Measurements from ENCODE around the gene ATXN1. TPM values are rescaled to one million over a fixed set of nuclear protein-coding genes. Genes with fewer than 3 reads are reported as not detected.

Gene ATXN1
- total RNA-seq, 2 donors from 2014 or later, result 121 to 135 TPM

- Mint-ChIP-seq H3K27me3 (no peaks in the 10 kb centered on the region), H3K4me3 (no peak overlapping the region), H3K27ac (peak overlapping the region; percentile 100), H3K36me3 (ENCODE audit: low read depth) (peaks cover 7% of the 10 kb centered on the region), H3K4me1 (peaks cover 36% of the 10 kb centered on the region)
- DNase-seq, result no peak
- H3K9me3 ChIP-seq (ENCODE audit: control insufficient read depth, low read length, poor library complexity, severe bottlenecking), result no peaks in the 10 kb centered on the region
- no peak for ATAC-seq
Observed at GRCh38 chr6:16326531-16326930, 434.7 kb downstream of the ATXN1 start.

DNA sequence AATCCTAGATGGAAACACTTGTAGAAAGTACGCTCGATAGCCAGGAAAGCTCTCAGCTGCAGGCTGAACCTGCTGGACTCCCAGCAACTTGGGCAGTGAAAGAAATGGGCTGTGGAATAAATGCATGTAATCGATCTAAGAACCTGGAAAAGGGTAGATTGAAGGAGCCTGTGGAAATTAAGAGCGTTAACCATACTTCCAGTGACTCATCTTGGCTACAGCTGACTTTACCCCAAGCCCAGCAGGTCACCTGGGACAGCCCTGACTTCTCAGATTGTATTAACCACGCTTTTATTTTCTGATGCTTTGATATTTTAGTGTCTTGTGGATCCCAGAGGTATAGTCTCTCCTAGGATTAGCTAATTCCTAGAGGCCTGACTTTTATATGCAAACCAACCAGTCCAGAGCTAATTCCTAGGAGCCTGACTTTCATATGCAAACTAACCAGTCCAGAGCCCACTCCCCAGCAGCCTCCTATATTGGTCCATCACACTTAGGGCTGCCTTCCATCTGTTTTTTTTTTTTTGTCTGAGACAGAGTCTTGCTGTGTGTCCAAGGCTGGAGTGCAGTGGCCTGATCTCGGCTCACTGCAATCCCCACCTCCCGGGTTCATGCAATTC is 436.5 kb downstream of the ATXN1 start:
- H3K9me3 ChIP-seq (ENCODE audit: control insufficient read depth, low read length, poor library complexity, severe bottlenecking), result no peaks in the 10 kb centered on the region
- H3K27me3 Mint-ChIP-seq, result no peaks in the 10 kb centered on the region
- peak overlapping the region; percentile 100 for H3K27ac Mint-ChIP-seq
- peaks cover 46% of the 10 kb centered on the region for H3K4me1 Mint-ChIP-seq
- DNase-seq (no peak), ATAC-seq (no peak)
- H3K4me3 Mint-ChIP-seq, result no peak overlapping the region
- H3K36me3 Mint-ChIP-seq (ENCODE audit: low read depth), result peaks cover 9% of the 10 kb centered on the region

DNA sequence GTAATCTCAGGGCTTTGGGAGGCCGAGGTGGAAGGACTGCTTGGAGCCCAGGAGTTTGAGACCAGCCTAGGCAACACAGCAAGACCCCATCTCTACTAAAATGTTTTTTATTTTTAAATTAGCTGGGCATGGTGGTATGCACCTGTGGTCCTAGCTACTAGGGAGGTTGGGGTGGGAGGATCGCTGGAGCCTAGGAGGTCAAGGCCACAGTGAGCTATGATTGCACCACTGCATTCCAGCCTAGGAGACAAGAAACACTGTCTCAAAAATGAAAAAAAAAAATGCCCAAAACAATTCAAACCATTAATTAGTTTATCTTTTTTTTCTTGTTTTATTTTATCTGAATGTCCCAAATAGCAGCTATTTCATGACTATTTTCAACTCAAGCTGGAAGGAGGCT is 437.1 kb downstream of the ATXN1 start:
- no peaks in the 10 kb centered on the region for H3K9me3 ChIP-seq (ENCODE audit: control insufficient read depth, low read length, poor library complexity, severe bottlenecking)
- H3K27me3 Mint-ChIP-seq, result no peaks in the 10 kb centered on the region
- H3K4me1 Mint-ChIP-seq, result peaks cover 48% of the 10 kb centered on the region
- H3K4me3 Mint-ChIP-seq, result no peak overlapping the region
- no peak for DNase-seq
- peak overlapping the region; percentile 100 for H3K27ac Mint-ChIP-seq
- no peak for ATAC-seq
- peaks cover 9% of the 10 kb centered on the region for H3K36me3 Mint-ChIP-seq (ENCODE audit: low read depth)

GRCh38 chr6:16322666-16323312 is 438.5 kb downstream of the ATXN1 start:
- ATAC-seq, result peak; percentile 75

DNA sequence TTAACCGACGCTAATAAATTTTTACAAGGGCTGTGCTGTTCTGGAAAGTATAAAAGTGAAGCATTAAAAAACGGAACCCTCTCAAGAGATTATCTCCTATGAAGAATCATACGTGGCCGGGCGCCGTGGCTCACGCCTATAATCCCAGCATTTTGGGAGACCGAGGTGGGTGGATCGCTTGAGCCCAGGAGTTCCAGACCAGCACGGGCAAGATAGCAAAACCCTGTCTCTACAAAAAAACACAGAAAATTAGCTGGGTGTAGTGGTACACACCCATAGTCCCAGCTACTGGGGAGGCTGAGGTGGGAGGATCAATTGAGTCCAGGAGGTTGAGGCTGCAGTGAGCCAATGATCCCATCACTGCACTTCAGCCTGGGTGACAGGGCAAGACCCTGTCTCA is 439.4 kb downstream of the ATXN1 start:
- peaks cover 9% of the 10 kb centered on the region for H3K36me3 Mint-ChIP-seq (ENCODE audit: low read depth)
- peak overlapping the region; percentile 75 for H3K4me3 Mint-ChIP-seq
- ATAC-seq (no peak), DNase-seq (no peak)
- peaks cover 64% of the 10 kb centered on the region for H3K4me1 Mint-ChIP-seq
- H3K27me3 Mint-ChIP-seq, result no peaks in the 10 kb centered on the region
- H3K9me3 ChIP-seq (ENCODE audit: control insufficient read depth, low read length, poor library complexity, severe bottlenecking), result no peaks in the 10 kb centered on the region
- peak overlapping the region; percentile 100 for H3K27ac Mint-ChIP-seq

More at GRCh38 chr6:16322666-16323312, 438.5 kb downstream of the ATXN1 start:
- DNase-seq, result peak; percentile 47 to 68 (median 66)
- Mint-ChIP-seq H3K4me3 (peak overlapping the region; percentile 75), H3K36me3 (ENCODE audit: low read depth) (peaks cover 9% of the 10 kb centered on the region), H3K27me3 (no peaks in the 10 kb centered on the region), H3K27ac (peak overlapping the region; percentile 100), H3K4me1 (peaks cover 58% of the 10 kb centered on the region)
- no peaks in the 10 kb centered on the region for H3K9me3 ChIP-seq (ENCODE audit: control insufficient read depth, low read length, poor library complexity, severe bottlenecking)

DNA sequence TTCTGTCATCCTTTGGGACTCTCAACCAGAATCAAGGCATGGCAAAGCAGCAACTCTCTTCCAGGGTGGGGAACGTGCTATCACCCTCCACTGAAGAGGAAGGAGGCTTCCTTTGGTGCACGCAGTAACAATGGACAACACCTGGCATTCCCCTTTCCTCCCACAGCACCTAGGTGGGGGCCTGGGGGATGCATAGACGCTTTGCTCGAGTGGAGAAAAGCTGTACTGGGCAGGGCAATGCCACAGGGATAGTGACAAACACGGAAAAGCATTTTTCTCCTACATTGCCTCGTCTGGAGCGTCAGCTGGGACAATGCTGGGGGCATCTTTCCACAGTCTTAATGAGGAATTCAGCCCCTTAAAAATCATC is 439.9 kb downstream of the ATXN1 start:
- H3K27ac Mint-ChIP-seq, result peak overlapping the region; percentile 100
- no peak overlapping the region for H3K4me3 Mint-ChIP-seq
- H3K9me3 ChIP-seq (ENCODE audit: control insufficient read depth, low read length, poor library complexity, severe bottlenecking), result no peaks in the 10 kb centered on the region
- H3K36me3 Mint-ChIP-seq (ENCODE audit: low read depth), result peaks cover 4% of the 10 kb centered on the region
- DNase-seq (no peak), ATAC-seq (no peak)
- no peaks in the 10 kb centered on the region for H3K27me3 Mint-ChIP-seq
- peaks cover 66% of the 10 kb centered on the region for H3K4me1 Mint-ChIP-seq

DNA sequence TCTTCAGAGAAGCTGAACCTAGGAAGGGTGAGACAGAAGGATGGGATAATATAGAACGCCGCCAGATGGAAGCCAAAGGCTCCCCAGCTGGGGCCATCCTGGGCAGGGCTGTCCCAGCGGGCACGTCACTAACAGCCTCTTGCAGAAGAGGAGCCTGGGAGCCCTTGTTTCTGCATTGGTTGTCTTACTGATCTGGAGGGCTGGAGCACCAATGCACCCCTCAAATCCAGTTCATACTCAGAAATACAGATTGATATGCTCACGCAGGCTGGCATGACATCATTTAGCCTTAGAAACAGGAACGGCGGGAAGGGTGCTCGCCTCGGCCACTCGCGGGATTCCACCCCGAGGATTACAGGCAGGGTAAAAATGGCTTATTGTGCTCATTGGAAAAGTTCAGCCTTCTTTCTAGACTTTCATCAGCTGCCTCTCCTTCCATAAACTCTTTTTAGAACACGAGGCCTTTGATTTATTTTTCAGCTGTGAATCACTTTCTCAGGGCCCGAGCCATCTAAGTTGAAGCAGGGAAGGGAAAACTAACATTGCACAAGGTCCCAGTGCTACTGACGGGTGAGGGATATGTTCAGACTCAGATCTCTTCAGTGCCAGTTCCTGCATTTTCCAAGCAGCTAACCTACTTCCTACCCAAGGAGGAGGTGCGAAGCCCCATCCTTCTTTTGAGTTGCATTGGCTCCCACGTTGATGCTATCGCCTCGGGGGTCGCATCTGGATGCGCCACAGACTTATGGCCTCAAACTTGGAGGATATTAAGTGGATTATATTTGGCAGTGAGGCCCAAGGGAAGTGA is 440.5 kb downstream of the ATXN1 start:
- Mint-ChIP-seq H3K36me3 (ENCODE audit: low read depth) (peaks cover 3% of the 10 kb centered on the region), H3K4me1 (peaks cover 69% of the 10 kb centered on the region), H3K4me3 (peak overlapping the region; percentile 97), H3K27ac (peak overlapping the region; percentile 100), H3K27me3 (no peaks in the 10 kb centered on the region)
- DNase-seq (no peak), ATAC-seq (no peak)
- no peaks in the 10 kb centered on the region for H3K9me3 ChIP-seq (ENCODE audit: control insufficient read depth, low read length, poor library complexity, severe bottlenecking)

DNA sequence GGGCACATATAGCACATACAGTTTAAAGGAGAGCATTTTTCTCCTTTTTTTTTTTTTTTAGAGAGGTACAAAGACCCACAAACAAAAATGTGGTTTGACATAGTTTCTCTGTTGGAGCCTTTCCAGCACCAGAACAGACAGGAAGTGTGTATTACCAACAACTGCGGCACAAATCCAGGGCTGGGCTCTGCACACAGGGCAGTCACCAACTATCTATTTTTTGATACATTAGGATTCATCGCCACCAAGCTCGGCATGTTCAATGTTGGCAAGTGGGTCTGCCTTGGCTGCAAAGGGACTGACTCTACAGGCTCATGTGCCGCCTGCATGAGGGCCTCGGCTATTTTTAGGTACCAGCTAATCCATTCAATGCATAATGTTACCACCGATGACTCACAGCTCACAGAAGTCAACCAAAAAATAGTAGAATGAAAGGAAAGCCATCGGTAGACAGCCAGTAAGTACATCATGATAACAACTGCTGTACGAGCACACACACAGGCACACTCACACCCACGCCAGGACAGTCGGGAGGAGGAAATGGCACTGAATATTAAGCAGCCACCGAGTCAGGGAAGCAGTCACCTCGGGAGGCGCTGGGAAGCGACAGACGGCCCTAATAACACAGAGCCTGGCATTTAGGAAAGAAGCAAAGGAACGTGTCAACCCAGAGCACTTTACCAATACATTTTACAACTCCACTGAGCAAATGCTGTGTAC is 441.3 kb downstream of the ATXN1 start:
- Mint-ChIP-seq H3K4me1 (peaks cover 65% of the 10 kb centered on the region), H3K36me3 (ENCODE audit: low read depth) (peaks cover 3% of the 10 kb centered on the region), H3K27me3 (no peaks in the 10 kb centered on the region), H3K4me3 (peak overlapping the region; percentile 97), H3K27ac (peak overlapping the region; percentile 100)
- DNase-seq (peak; percentile 38 to 70 (median 52)), ATAC-seq (peak; percentile 70)
- no peaks in the 10 kb centered on the region for H3K9me3 ChIP-seq (ENCODE audit: control insufficient read depth, low read length, poor library complexity, severe bottlenecking)

GRCh38 chr6:16318953-16319720 is 442.1 kb downstream of the ATXN1 start:
- H3K9me3 ChIP-seq (ENCODE audit: control insufficient read depth, low read length, poor library complexity, severe bottlenecking), result no peaks in the 10 kb centered on the region
- peaks cover 3% of the 10 kb centered on the region for H3K36me3 Mint-ChIP-seq (ENCODE audit: low read depth)
- H3K4me3 Mint-ChIP-seq, result peak overlapping the region; percentile 97
- no peak for ATAC-seq
- H3K4me1 Mint-ChIP-seq, result peaks cover 60% of the 10 kb centered on the region
- H3K27ac Mint-ChIP-seq, result peak overlapping the region; percentile 100
- H3K27me3 Mint-ChIP-seq, result no peaks in the 10 kb centered on the region
- no peak for DNase-seq

DNA sequence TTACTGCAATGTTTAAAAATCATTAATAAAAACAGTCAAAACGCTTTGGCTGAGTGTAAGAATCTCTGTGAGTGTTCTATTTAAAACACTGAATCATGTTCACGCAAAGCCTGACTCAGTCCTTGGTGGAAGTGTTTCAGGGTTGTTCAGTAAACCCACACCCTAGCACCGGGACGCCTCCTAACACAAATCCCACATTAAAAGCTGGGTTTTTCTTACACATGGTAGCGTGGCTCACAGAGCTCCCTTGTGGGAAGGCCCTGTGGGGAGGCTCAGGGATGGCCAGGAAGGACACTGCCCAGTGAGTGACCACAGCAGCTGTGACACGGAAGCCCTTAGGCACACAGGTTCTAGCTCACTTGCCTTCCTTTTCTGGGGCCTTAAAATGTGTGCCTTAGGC is 442.7 kb downstream of the ATXN1 start:
- Mint-ChIP-seq H3K27ac (peak overlapping the region; percentile 100), H3K36me3 (ENCODE audit: low read depth) (peaks cover 3% of the 10 kb centered on the region), H3K4me1 (peaks cover 58% of the 10 kb centered on the region), H3K4me3 (peak overlapping the region; percentile 71), H3K27me3 (no peaks in the 10 kb centered on the region)
- no peak for DNase-seq
- H3K9me3 ChIP-seq (ENCODE audit: control insufficient read depth, low read length, poor library complexity, severe bottlenecking), result no peaks in the 10 kb centered on the region
- ATAC-seq, result no peak

GRCh38 chr6:16316741-16317251 is 444.5 kb downstream of the ATXN1 start:
- peak in 1 of 3 donors; percentile 31 for DNase-seq
- H3K4me3 Mint-ChIP-seq, result peak overlapping the region; percentile 60

GRCh38 chr6:16314296-16314695 is 447.0 kb downstream of the ATXN1 start:
- H3K27me3 Mint-ChIP-seq, result no peaks in the 10 kb centered on the region
- ATAC-seq, result no peak

More at GRCh38 chr6:16316741-16317251, 444.5 kb downstream of the ATXN1 start:
- Mint-ChIP-seq H3K36me3 (ENCODE audit: low read depth) (peaks cover 5% of the 10 kb centered on the region), H3K4me1 (peaks cover 44% of the 10 kb centered on the region), H3K27me3 (no peaks in the 10 kb centered on the region), H3K27ac (peak overlapping the region; percentile 100)
- ATAC-seq, result no peak
- H3K9me3 ChIP-seq (ENCODE audit: control insufficient read depth, low read length, poor library complexity, severe bottlenecking), result no peaks in the 10 kb centered on the region

More at GRCh38 chr6:16314296-16314695, 447.0 kb downstream of the ATXN1 start:
- H3K4me3 Mint-ChIP-seq, result no peak overlapping the region
- no peak for DNase-seq
- H3K36me3 Mint-ChIP-seq (ENCODE audit: low read depth), result peaks cover 4% of the 10 kb centered on the region
- no peaks in the 10 kb centered on the region for H3K9me3 ChIP-seq (ENCODE audit: control insufficient read depth, low read length, poor library complexity, severe bottlenecking)
- H3K27ac Mint-ChIP-seq, result no peak overlapping the region
- peaks cover 32% of the 10 kb centered on the region for H3K4me1 Mint-ChIP-seq
